Kidney epithelial cell (primary cell): ENCODE results near the gene NDST4. TPM values are rescaled to one million over a fixed set of nuclear protein-coding genes. Genes with fewer than 3 reads are reported as not detected.

Source experiments
- DNase-seq: peaks from one replicate; pipeline ENCODE4 v3.0.0-alpha.2; 2010; ENCODE audit warnings: low read depth
- H3K27me3 ChIP-seq: 2 replicates; pipeline ENCODE4 v1.6.0; 2011; ENCODE audit warnings: low read length; ENCODE audit not compliant: control insufficient read depth, insufficient read depth
- H3K36me3 ChIP-seq: 2 replicates; pipeline ENCODE4 v1.5.1; 2011; ENCODE audit warnings: low read length; ENCODE audit not compliant: control insufficient read depth, insufficient read depth
- H3K4me3 ChIP-seq: 2 replicates; pipeline ENCODE4 v1.5.1; 2011; ENCODE audit warnings: low read depth, mild to moderate bottlenecking, control low read depth, low read length
- total RNA-seq: library from RNA; depleted of rRNA; stranded (reverse); fragments of >200 nt; gene quantifications from 2 replicates; pipeline ENCODE4 v1.2.3, GENCODE V29; 2015
- TF ChIP-seq, protein P1 (sequence below): IDR thresholded peaks from 2 replicates; pipeline ENCODE4 v1.5.1; 2011; ENCODE audit warnings: mild to moderate bottlenecking, moderate library complexity, low read length, control low read depth, inconsistent platforms; ENCODE audit not compliant: insufficient read depth, poor library complexity, severe bottlenecking

The NDST4 gene
- total RNA-seq, 1 donor from 2014 or later = not detected

DNA sequence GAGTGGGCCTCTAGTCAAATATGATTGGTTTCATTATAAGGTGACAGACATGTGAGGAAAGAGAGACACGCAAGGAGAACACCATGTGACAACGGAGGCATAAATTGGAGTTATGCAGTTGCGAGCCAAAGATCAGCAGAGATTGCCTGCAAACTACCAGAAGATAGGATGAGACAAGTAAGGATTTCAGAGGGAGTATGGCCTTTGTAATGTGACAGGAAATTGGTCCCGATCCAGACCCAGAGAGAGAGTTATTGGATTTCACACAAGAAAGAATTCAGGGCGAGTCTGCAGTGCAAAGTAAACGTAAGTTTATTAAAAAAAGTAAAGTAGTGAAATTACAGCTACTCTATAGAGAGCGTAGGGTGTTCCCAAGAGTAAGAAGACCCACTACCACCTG lies 35.7 kb upstream of the NDST4 start:
- no peaks in the 10 kb centered on the region for H3K27me3 ChIP-seq
- no peak for DNase-seq
- H3K4me3 ChIP-seq = no peak overlapping the region
- no peaks in the 10 kb centered on the region for H3K36me3 ChIP-seq
- TF ChIP-seq, protein P1, sequence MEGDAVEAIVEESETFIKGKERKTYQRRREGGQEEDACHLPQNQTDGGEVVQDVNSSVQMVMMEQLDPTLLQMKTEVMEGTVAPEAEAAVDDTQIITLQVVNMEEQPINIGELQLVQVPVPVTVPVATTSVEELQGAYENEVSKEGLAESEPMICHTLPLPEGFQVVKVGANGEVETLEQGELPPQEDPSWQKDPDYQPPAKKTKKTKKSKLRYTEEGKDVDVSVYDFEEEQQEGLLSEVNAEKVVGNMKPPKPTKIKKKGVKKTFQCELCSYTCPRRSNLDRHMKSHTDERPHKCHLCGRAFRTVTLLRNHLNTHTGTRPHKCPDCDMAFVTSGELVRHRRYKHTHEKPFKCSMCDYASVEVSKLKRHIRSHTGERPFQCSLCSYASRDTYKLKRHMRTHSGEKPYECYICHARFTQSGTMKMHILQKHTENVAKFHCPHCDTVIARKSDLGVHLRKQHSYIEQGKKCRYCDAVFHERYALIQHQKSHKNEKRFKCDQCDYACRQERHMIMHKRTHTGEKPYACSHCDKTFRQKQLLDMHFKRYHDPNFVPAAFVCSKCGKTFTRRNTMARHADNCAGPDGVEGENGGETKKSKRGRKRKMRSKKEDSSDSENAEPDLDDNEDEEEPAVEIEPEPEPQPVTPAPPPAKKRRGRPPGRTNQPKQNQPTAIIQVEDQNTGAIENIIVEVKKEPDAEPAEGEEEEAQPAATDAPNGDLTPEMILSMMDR = no peak

DNA sequence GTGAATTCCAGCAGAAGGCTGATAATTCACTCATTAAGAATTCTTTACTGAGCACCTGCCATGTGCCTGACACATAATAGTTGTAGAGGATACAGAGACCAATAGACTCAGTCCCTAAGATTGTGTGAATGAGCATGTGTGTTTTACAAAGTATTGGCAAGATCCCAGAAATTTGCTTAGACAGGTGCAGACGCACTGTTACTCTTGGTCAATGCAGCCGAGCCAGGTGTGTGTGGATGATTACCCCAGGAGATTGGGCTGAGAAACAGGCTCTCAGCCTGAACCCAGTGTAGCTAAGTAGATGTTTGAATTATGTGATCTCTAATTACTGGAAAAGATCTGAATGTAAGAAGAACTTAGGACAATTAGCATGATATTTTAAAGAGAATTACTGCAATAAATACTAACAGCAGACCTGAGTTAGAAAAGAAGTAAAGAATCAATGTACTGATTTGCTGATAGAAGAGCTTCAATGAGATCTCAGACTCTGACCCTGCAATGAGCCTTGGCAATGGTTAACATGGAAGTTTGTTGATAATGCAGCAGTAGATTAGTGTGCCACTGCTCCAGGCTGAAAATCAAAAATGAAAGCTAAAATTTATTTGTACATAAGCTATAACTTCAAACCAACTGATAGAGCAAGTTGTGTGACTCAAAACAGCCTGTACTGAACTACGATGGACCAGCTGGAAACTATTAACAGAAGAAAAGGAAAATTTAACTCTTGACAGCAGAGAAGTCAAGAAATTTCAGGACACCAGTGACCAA lies 32.2 kb upstream of the NDST4 start:
- TF ChIP-seq, protein P1 = no peak

DNA sequence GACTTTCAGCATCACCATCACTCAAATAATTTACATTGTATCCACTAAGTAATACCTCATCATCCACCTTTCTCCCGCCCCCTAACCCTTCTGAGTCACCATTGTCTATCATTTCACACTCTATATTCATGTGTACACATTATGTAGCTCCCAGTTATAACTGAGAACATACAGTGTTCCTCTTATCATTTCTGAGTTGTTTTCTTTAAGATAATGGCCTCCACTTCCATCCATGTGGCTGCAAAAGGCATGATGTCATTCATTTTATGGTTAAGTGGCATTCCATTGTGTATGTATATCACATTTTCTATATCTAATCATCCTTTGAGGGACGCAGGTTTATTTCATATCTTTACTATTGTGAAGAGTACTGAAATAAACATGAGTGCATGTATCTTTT lies 14.6 kb upstream of the NDST4 start:
- H3K27me3 ChIP-seq = no peaks in the 10 kb centered on the region
- DNase-seq = no peak

More for the DNA sequence above, 32.2 kb upstream of the NDST4 start:
- Histone ChIP-seq H3K27me3 (no peaks in the 10 kb centered on the region), H3K36me3 (no peaks in the 10 kb centered on the region), H3K4me3 (no peak overlapping the region)
- no peak for DNase-seq

DNA sequence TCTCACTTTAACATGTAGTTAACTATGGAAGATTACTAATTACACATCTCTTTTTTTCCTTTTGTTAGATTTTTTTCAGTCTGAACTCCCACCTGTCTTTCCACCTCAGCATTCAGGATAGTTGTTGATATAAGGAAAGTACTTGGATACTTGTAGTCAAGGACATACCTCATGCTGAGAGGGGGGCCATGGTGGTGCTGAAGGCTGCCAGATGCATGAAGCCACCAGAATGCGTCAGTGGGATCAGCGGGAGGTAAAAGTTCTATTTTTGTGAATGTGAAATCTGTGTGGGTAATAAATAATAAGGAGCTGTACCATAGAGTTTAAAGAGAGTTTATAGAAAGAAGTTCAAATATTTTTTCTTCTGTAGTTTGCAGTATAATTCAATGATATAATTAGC lies 13.1 kb upstream of the NDST4 start:
- Histone ChIP-seq H3K4me3 (no peak overlapping the region), H3K36me3 (no peaks in the 10 kb centered on the region), H3K27me3 (no peaks in the 10 kb centered on the region)
- TF ChIP-seq, protein P1 = no peak
- no peak for DNase-seq

More for the DNA sequence above, 14.6 kb upstream of the NDST4 start:
- TF ChIP-seq, protein P1 = no peak
- H3K36me3 ChIP-seq = no peaks in the 10 kb centered on the region
- no peak overlapping the region for H3K4me3 ChIP-seq

DNA sequence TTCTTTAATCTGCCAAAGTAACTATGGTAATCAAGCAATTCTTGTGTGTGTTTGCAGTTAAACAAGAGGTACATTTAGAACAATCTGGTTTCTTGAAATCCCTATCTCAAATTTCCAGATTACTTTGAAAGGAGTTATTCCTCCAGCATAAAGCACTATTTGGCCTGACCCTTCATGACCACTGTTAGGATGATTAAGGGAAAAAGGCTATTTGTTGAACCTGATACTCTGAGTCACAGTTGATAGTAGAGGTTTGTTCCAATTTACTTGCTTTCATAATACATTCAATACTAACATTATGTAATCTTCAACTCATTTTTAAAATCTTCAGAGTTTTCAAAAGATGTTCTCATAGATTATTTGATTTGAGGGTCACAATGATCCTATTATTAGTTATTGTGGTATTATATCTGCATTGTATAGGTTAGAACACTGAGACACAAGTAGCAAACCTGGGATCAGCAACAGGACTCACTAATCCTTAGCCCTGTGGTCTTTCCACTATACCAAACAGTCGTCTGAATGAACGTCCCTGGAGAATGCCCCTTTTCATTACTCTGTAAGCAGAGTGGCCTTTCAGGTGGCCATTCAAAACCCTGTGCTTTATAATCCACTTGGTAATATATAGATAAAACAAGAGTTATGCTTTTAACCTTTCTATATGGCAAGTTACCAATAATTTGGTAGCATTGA lies 8.1 kb upstream of the NDST4 start:
- TF ChIP-seq, protein P1 = no peak
- no peak for DNase-seq
- no peak overlapping the region for H3K4me3 ChIP-seq
- no peaks in the 10 kb centered on the region for H3K36me3 ChIP-seq
- H3K27me3 ChIP-seq = no peaks in the 10 kb centered on the region
